ENCODE results near the gene CDC42BPB. TPM values are rescaled to one million over a fixed set of nuclear protein-coding genes. Genes with fewer than 3 reads are reported as not detected.

Gene CDC42BPB
- polyA plus RNA-seq, 1 donor (not counting 4 experiments of a cell fraction or from before 2014, with no cell fraction given): 41.3 TPM

DNA sequence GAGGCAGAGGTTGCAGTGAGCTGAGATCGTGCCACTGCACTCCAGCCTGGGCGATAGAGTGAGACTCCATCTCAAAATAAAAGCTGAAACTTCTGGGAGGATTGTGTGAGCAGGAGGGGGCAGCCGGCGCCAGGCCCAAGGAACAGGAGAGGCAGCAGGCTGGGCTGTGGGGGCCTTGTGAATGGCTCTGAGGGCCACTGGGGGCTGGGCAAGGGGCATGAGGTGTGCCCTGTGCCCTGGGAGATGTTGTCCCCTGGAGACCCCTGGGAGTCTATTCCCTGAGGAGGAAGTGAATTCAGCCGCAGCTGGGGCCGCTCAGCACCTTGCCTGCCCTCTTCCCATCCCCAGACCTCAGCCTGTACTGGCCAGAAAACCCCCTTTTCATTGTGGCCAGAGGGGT lies 31.6 kb upstream of the CDC42BPB start:
- no peak for FAIRE-seq

DNA sequence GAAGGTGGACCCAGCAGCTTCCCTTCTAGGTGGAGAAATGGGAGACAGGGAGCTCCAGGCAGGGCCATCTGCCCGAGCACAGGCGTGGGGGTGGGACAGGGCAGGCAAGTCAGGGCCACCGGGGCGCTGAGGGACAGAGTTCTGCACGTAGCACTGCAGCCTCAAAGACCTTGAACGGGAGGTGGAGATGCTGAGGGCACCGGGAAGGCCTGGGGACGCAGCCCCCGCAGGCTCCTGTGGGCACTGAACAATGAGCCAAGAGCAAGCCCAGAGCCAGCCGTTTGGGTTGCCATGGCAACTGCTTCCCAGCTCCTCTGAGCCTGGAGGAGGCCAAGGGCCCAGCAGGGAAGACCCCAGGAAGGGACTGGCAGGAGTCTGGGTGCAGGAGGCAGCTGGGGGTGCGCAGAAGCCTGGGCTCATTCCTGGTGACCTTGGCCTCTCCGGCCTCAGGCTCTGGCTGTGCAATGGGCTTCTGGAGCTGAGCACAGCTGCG lies 30.0 kb upstream of the CDC42BPB start:
- Histone ChIP-seq H3K9me1 (ENCODE audit: control insufficient read depth, extremely low read depth, insufficient read depth, low read length) (no peaks in the 10 kb centered on the region), H3K4me1 (ENCODE audit: control insufficient read depth, extremely low read depth, insufficient read depth, low read length) (no peaks in the 10 kb centered on the region), H4K20me1 (ENCODE audit: control insufficient read depth, extremely low read depth, insufficient read depth, low read length) (no peaks in the 10 kb centered on the region), H3K9ac (ENCODE audit: control insufficient read depth, extremely low read depth, insufficient read depth, low read length) (no peak overlapping the region), H3K27me3 (ENCODE audit: control insufficient read depth, extremely low read depth, insufficient read depth, low read length) (peaks cover 35% of the 10 kb centered on the region), H2AFZ (ENCODE audit: control insufficient read depth, low read length) (no peak overlapping the region), H3K9me3 (ENCODE audit: control insufficient read depth, low read depth, low read length) (no peaks in the 10 kb centered on the region), H3K36me3 (ENCODE audit: control insufficient read depth in 2 of 2, extremely low read depth in 1 of 2, insufficient read depth in 2 of 2, low read length in 2 of 2) (no peaks in the 10 kb centered on the region), H3K4me2 (ENCODE audit: control insufficient read depth, extremely low read depth, insufficient read depth, low read depth, low read length) (no peak overlapping the region), H3K79me2 (ENCODE audit: control insufficient read depth, insufficient read depth, low read length) (no peaks in the 10 kb centered on the region), H3K4me3 (ENCODE audit: control insufficient read depth in 2 of 3, extremely low read depth in 1 of 3, insufficient read depth in 2 of 3, low read depth in 1 of 3, low read length in 3 of 3) (no peak overlapping the region), H3K27ac (ENCODE audit: control insufficient read depth, insufficient read depth, low read length) (no peak overlapping the region)
- TF ChIP-seq EZH2 (IDR thresholded peaks at IDR 0.05; ENCODE audit: low read length): no peak
- TF ChIP-seq, protein P1, sequence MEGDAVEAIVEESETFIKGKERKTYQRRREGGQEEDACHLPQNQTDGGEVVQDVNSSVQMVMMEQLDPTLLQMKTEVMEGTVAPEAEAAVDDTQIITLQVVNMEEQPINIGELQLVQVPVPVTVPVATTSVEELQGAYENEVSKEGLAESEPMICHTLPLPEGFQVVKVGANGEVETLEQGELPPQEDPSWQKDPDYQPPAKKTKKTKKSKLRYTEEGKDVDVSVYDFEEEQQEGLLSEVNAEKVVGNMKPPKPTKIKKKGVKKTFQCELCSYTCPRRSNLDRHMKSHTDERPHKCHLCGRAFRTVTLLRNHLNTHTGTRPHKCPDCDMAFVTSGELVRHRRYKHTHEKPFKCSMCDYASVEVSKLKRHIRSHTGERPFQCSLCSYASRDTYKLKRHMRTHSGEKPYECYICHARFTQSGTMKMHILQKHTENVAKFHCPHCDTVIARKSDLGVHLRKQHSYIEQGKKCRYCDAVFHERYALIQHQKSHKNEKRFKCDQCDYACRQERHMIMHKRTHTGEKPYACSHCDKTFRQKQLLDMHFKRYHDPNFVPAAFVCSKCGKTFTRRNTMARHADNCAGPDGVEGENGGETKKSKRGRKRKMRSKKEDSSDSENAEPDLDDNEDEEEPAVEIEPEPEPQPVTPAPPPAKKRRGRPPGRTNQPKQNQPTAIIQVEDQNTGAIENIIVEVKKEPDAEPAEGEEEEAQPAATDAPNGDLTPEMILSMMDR (optimal IDR thresholded peaks at IDR 0.05 in 1 of 3, IDR thresholded peaks at IDR 0.05 in 1 of 3, conservative IDR thresholded peaks at IDR 0.05 in 1 of 3; ENCODE audit: extremely low read depth in 1 of 3, insufficient read depth in 2 of 3, low read length in 3 of 3): no peak
- DNase-seq (ENCODE audit: low read depth, low spot score) (no peak), FAIRE-seq (no peak)
- dilution Hi-C loops (cut with MboI; ENCODE audit: extremely low pct_ligation_motif_present, low sequenced_read_pairs): no loop called here

More for the DNA sequence above, 31.6 kb upstream of the CDC42BPB start:
- Histone ChIP-seq H2AFZ (ENCODE audit: control insufficient read depth, low read length) (no peak overlapping the region), H3K4me1 (ENCODE audit: control insufficient read depth, extremely low read depth, insufficient read depth, low read length) (no peaks in the 10 kb centered on the region), H3K27me3 (ENCODE audit: control insufficient read depth, extremely low read depth, insufficient read depth, low read length) (peaks cover 33% of the 10 kb centered on the region), H3K36me3 (ENCODE audit: control insufficient read depth in 2 of 2, extremely low read depth in 1 of 2, insufficient read depth in 2 of 2, low read length in 2 of 2) (no peaks in the 10 kb centered on the region), H3K4me3 (ENCODE audit: control insufficient read depth in 2 of 3, extremely low read depth in 1 of 3, insufficient read depth in 2 of 3, low read depth in 1 of 3, low read length in 3 of 3) (no peak overlapping the region), H4K20me1 (ENCODE audit: control insufficient read depth, extremely low read depth, insufficient read depth, low read length) (no peaks in the 10 kb centered on the region), H3K9me1 (ENCODE audit: control insufficient read depth, extremely low read depth, insufficient read depth, low read length) (no peaks in the 10 kb centered on the region), H3K9ac (ENCODE audit: control insufficient read depth, extremely low read depth, insufficient read depth, low read length) (no peak overlapping the region), H3K27ac (ENCODE audit: control insufficient read depth, insufficient read depth, low read length) (no peak overlapping the region), H3K4me2 (ENCODE audit: control insufficient read depth, extremely low read depth, insufficient read depth, low read depth, low read length) (no peak overlapping the region), H3K79me2 (ENCODE audit: control insufficient read depth, insufficient read depth, low read length) (no peaks in the 10 kb centered on the region), H3K9me3 (ENCODE audit: control insufficient read depth, low read depth, low read length) (no peaks in the 10 kb centered on the region)
- dilution Hi-C loops (cut with MboI; ENCODE audit: extremely low pct_ligation_motif_present, low sequenced_read_pairs): no loop called here
- no peak for DNase-seq (ENCODE audit: low read depth, low spot score)
- TF ChIP-seq, protein P1 (optimal IDR thresholded peaks at IDR 0.05 in 1 of 3, IDR thresholded peaks at IDR 0.05 in 1 of 3, conservative IDR thresholded peaks at IDR 0.05 in 1 of 3; ENCODE audit: extremely low read depth in 1 of 3, insufficient read depth in 2 of 3, low read length in 3 of 3): no peak
- no peak for TF ChIP-seq EZH2 (IDR thresholded peaks at IDR 0.05; ENCODE audit: low read length)
